Upper lobe of left lung (tissue), 6 donors: ENCODE data around the gene CYBA. TPM values are rescaled to one million over a fixed set of nuclear protein-coding genes. Genes with fewer than 3 reads are reported as not detected.

Experiments used
- ATAC-seq, 2 donors: fragments of 200-7000 bp; cut with Tn5 transposase; one replicate each; pipeline ENCODE4 v1.9.1; 2022; ENCODE audit warnings: mild to moderate bottlenecking in 2 of 2, moderate library complexity in 2 of 2; ENCODE audit not compliant: low FRiP score in 2 of 2
- DNase-seq, 2 donors: peaks; one replicate each; pipeline ENCODE4 v3.0.0-alpha.2; 2019 to 2020
- H3K27ac ChIP-seq, 4 donors: fragments of 200-600 bp; sonication (generic); one replicate each; pipeline ENCODE4 v1.5.1; 2016 to 2019
- H3K27me3 ChIP-seq, 4 donors: fragments of 200-600 bp; sonication (generic); one replicate each; pipeline ENCODE4 v1.5.1; 2017 to 2019
- H3K36me3 ChIP-seq, 4 donors: fragments of 200-600 bp; sonication (generic); one replicate each; pipeline ENCODE4 v1.5.1; 2016 to 2019
- H3K4me1 ChIP-seq, 4 donors: fragments of 200-600 bp; sonication (generic); one replicate each; pipeline ENCODE4 v1.5.1; 2018 to 2019
- H3K4me3 ChIP-seq, 4 donors: fragments of 200-600 bp; sonication (generic); one replicate each; pipeline ENCODE4 v1.5.1; 2017 to 2019; ENCODE audit warnings: mild to moderate bottlenecking in 2 of 4, moderate library complexity in 1 of 4
- H3K9me3 ChIP-seq, 4 donors: fragments of 200-600 bp; sonication (generic); one replicate each; pipeline ENCODE4 v1.5.1; 2018 to 2019
- CTCF ChIP-seq, 6 experiments: fragments of 450-650 bp in 4 of 6; fragments of 200-600 bp in 2 of 6; sonication (generic) in 2 of 6; IDR thresholded peaks; one replicate each; pipeline ENCODE4 v1.5.1; 2016 to 2019; ENCODE audit warnings: antibody characterized with exemption in 6 of 6
- EP300 ChIP-seq, 4 donors: sonication (generic); formaldehyde crosslinking; IDR thresholded peaks; one replicate each; pipeline ENCODE4 v1.5.1; 2017; ENCODE audit warnings: antibody characterized with exemption in 4 of 4, control low read depth in 2 of 4
- POLR2A ChIP-seq, 4 donors: fragments of 450-650 bp; IDR thresholded peaks; one replicate each; pipeline ENCODE4 v1.5.1; 2016 to 2017; ENCODE audit warnings: antibody characterized with exemption in 4 of 4, mild to moderate bottlenecking in 2 of 4
- POLR2AphosphoS5 ChIP-seq, 2 donors: sonication (generic); formaldehyde crosslinking; IDR thresholded peaks; one replicate each; pipeline ENCODE4 v1.5.1; 2017; ENCODE audit warnings: antibody characterized with exemption in 2 of 2
- WGBS, 2 donors: methylation state at CpG; one replicate each; pipeline ENCODE4 v1.1.5; 2017 to 2018; 5-methylcytosine and 5-hydroxymethylcytosine counted together
- total RNA-seq, 6 donors: library from RNA; depleted of rRNA in 4 of 6; stranded (reverse); fragments of >200 nt in 4 of 6; gene quantifications; one replicate each; pipeline versions ENCODE4 v1.1.0 to v1.2.1, GENCODE V29; 2016 to 2021
- donor health status: DM: no; HTN: no; CAD: no; lungs with moderate emphysema.
- donor health status: DM: no; HTN: yes; CAD: no; lungs with severe emphysema.

CYBA gene
- total RNA-seq, 6 donors from 2014 or later = 213 to 472 (median 322) TPM

DNA sequence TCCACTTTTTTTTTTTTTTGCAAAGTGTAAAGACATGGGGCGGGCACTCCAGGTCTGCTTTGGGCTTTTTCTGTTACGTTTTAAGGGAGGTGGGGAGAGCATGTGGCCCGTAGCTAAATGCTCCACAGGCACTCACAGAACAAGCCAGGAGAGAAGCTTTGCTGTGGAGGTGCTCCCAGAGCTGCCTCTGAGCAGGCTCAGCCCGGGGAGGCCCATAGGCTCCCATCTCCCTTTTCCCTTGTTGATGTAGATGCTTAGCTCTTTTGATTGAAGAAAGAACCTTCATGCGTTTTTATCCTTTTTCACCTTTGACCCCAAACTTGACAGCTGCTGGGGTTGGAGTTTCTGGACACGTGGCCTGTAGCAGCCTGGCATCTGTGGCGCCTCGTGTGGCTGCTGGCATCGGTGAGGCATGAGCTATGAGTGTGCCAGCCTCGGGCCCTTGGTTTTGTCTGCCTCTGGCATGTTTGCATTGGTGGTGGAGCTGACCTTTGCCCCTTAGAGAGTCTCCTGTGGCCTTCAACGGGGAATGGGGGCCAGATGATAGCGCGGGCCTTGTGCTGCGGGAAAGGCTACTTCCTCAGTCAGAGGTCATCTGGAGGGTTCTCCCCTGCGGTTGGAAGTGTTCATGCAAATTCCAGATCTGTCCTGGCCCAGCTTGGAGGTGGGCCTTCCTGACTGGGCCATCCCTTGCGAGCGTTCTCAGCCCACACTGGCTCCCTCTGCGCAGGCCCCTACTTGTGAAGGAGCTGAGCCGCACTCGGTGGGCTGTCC is 32.5 kb downstream of the CYBA start:
- Histone ChIP-seq H3K4me3 (no peak overlapping the region), H3K9me3 (no peaks in the 10 kb centered on the region), H3K36me3 (peaks cover 6 to 57% (median 28%) of the 10 kb centered on the region in 4 donors), H3K27me3 (no peaks in the 10 kb centered on the region), H3K4me1 (peaks cover 0 to 21% (median 6%) of the 10 kb centered on the region in 4 donors), H3K27ac (peak overlapping the region in 2 of 4 donors; percentile 25 to 30)
- no peak for ATAC-seq
- WGBS, 2 donors = 85 to 86% methylated on average over 16 to 19 of the region's 20 CpGs
- no peak for TF ChIP-seq POLR2AphosphoS5 (IDR thresholded peaks at IDR 0.05)
- no peak for TF ChIP-seq POLR2A (IDR thresholded peaks at IDR 0.05)
- no peak for TF ChIP-seq CTCF (IDR thresholded peaks at IDR 0.05)
- no peak for TF ChIP-seq EP300 (IDR thresholded peaks at IDR 0.05)
- peak in 1 of 2 donors; percentile 40 for DNase-seq

DNA sequence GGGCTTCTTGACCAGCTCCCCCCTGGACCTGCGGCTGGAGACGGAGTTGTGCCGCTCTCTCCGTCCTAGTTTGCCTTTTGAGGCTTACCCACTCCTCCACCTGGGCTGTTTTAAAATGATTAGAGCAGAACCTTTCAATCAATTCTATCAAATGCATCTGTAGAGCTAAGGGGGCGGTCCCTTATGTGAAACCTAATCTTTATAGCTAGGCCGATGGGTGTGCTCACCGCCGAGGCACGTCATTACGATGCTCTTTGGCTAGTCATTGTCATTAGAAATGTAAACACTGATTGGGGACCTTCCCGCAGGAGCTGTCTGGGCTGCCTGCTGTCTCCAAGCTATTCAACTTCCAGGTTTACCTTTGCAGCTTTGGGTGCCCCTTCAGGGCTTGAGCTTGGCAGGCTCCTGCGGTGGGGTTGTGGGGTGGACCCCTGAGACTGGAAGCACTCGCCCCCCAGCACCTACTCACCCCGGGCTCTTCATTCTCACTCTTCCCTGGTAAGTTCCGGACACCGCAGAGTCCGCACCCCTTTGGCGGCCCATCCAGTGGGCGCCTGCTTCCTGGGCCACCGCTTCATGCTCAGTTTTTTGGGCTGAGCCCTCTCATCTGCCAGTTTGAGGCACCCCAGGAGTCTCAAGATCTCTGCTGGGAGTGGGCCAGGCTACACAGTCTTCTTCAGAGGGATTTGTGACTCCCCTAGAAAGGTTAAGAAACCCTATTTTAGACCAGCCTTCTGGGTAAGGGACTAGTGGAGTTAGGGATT is 33.4 kb downstream of the CYBA start:
- Histone ChIP-seq H3K4me1 (peaks cover 0 to 21% (median 6%) of the 10 kb centered on the region in 4 donors), H3K27me3 (no peaks in the 10 kb centered on the region), H3K27ac (peak overlapping the region in 1 of 4 donors; percentile 61), H3K36me3 (peaks cover 3 to 54% (median 23%) of the 10 kb centered on the region in 4 donors), H3K4me3 (no peak overlapping the region), H3K9me3 (no peaks in the 10 kb centered on the region)
- 91 to 94% methylated on average over 20 of the region's 20 CpGs for WGBS, 2 donors
- ATAC-seq (no peak), DNase-seq (peak in 1 of 2 donors; percentile 51)
- TF ChIP-seq POLR2A (IDR thresholded peaks at IDR 0.05) (no peak), EP300 (IDR thresholded peaks at IDR 0.05) (no peak), CTCF (IDR thresholded peaks at IDR 0.05) (no peak), POLR2AphosphoS5 (IDR thresholded peaks at IDR 0.05) (no peak)

DNA sequence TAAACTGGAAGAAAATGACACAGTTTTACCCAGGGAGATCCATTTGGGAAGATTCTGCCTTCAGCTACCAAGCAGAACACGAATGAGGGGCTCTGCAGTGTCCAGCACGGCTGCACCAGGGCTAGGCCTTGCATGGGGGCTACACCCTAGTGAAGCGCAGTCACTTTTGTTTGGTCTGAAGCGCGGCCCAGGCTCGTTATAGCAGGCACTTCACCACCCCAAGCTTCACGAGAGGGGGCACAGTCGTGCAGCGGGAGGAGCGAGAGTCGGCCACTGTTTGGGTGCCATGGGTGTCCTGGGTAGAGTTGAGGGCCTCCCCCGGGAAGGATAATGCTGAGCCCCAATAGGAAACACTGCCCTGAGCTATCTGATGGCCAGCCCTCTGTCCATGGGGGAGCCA is 34.1 kb downstream of the CYBA start:
- peak overlapping the region in 2 of 4 donors; percentile 10 to 61 for H3K27ac ChIP-seq
- peaks cover 2 to 50% (median 22%) of the 10 kb centered on the region in 4 donors for H3K36me3 ChIP-seq
- no peak for ATAC-seq
- H3K27me3 ChIP-seq = no peaks in the 10 kb centered on the region
- H3K4me3 ChIP-seq = no peak overlapping the region
- H3K9me3 ChIP-seq = no peaks in the 10 kb centered on the region
- H3K4me1 ChIP-seq = peaks cover 0 to 21% (median 6%) of the 10 kb centered on the region in 4 donors
- WGBS, 2 donors = 71 to 87% methylated on average over 6 to 12 of the region's 12 CpGs
- TF ChIP-seq POLR2AphosphoS5 (IDR thresholded peaks at IDR 0.05) = no peak
- TF ChIP-seq POLR2A (IDR thresholded peaks at IDR 0.05) = no peak
- TF ChIP-seq CTCF (IDR thresholded peaks at IDR 0.05) = no peak
- no peak for TF ChIP-seq EP300 (IDR thresholded peaks at IDR 0.05)
- DNase-seq = peak in 1 of 2 donors; percentile 29

GRCh38 chr16:88616320-88616719 is 34.5 kb downstream of the CYBA start:
- Histone ChIP-seq H3K4me3 (no peak overlapping the region), H3K9me3 (no peaks in the 10 kb centered on the region), H3K36me3 (peaks cover 6 to 53% (median 26%) of the 10 kb centered on the region in 4 donors), H3K27ac (peak overlapping the region in 2 of 4 donors; percentile 10 to 61), H3K27me3 (no peaks in the 10 kb centered on the region), H3K4me1 (peaks cover 0 to 21% (median 6%) of the 10 kb centered on the region in 4 donors)
- TF ChIP-seq CTCF (IDR thresholded peaks at IDR 0.05) = no peak
- TF ChIP-seq POLR2A (IDR thresholded peaks at IDR 0.05) = peak in 1 of 4 donors; percentile 10
- TF ChIP-seq EP300 (IDR thresholded peaks at IDR 0.05) = no peak
- TF ChIP-seq POLR2AphosphoS5 (IDR thresholded peaks at IDR 0.05) = no peak
- peak; percentile 51 to 69 for ATAC-seq
- WGBS, 2 donors = 75 to 77% methylated on average over 13 of the region's 13 CpGs
- DNase-seq = peak; percentile 87 to 94
